GM23338 (cell line): ENCODE data around the gene PORCN. TPM values are rescaled to one million over a fixed set of nuclear protein-coding genes. Genes with fewer than 3 reads are reported as not detected.
"Not testable (repeated sequence)": the region's sequence is repeated elsewhere in the genome, so short reads cannot be mapped to it uniquely, and the experiment has no call there.

ENCODE experiments used
- ATAC-seq: fragments of 200-7000 bp; cut with Tn5 transposase; 3 replicates; pipeline ENCODE4 v1.9.1; 2020
- DNase-seq: peaks from one replicate; pipeline ENCODE4 v3.0.0-alpha.2; 2015; ENCODE audit warnings: low spot score
- H2AFZ ChIP-seq: fragments of 200-600 bp; sonication (generic); 2 replicates; pipeline ENCODE4 v1.8.0; 2016; ENCODE audit warnings: antibody characterized with exemption, mild to moderate bottlenecking, moderate library complexity
- H3F3A ChIP-seq: fragments of 200-600 bp; sonication (generic); replicated peaks from 2 replicates; pipeline ENCODE4 v1.8.0; 2017; ENCODE audit warnings: antibody characterized with exemption, mixed run types, low read depth
- H3K27ac ChIP-seq: fragments of 200-600 bp; sonication (generic); 2 replicates; pipeline ENCODE4 v1.6.1; 2016; ENCODE audit warnings: low read depth
- H3K27me3 ChIP-seq: fragments of 200-600 bp; sonication (generic); 2 replicates; pipeline ENCODE4 v1.8.0; 2016; ENCODE audit warnings: mild to moderate bottlenecking, mixed run types, moderate library complexity; ENCODE audit not compliant: insufficient read depth
- H3K36me3 ChIP-seq: fragments of 200-600 bp; sonication (generic); 2 replicates; pipeline ENCODE4 v1.8.0; 2016; ENCODE audit warnings: mild to moderate bottlenecking; ENCODE audit not compliant: insufficient read depth
- H3K4me1 ChIP-seq: fragments of 200-600 bp; sonication (generic); 2 replicates; pipeline ENCODE4 v1.8.0; 2016; ENCODE audit warnings: mild to moderate bottlenecking, moderate library complexity; ENCODE audit not compliant: insufficient read depth
- H3K4me2 ChIP-seq: fragments of 200-600 bp; sonication (generic); 2 replicates; pipeline ENCODE4 v1.7.1; 2017; ENCODE audit warnings: mixed run types
- H3K4me3 ChIP-seq: fragments of 200-600 bp; sonication (generic); 2 replicates; pipeline ENCODE4 v1.6.1; 2016; ENCODE audit warnings: mixed run types
- H3K79me2 ChIP-seq: fragments of 200-600 bp; sonication (generic); replicated peaks from 2 replicates; pipeline ENCODE4 v1.8.0; 2017; ENCODE audit warnings: mild to moderate bottlenecking; ENCODE audit not compliant: insufficient read depth
- H3K9me2 ChIP-seq: fragments of 200-600 bp; sonication (generic); 2 replicates; pipeline ENCODE4 v1.8.0; 2017; ENCODE audit not compliant: insufficient read depth
- H4K20me1 ChIP-seq: fragments of 200-600 bp; sonication (generic); replicated peaks from 2 replicates; pipeline ENCODE4 v1.8.0; 2017; ENCODE audit warnings: mild to moderate bottlenecking; ENCODE audit not compliant: insufficient read depth
- H3K27ac Mint-ChIP-seq: 2 replicates; pipeline ENCODE4 v1.8.0; 2020; ENCODE audit warnings: inconsistent platforms, mild to moderate bottlenecking, moderate library complexity, mixed read lengths
- H3K27me3 Mint-ChIP-seq: 3 replicates; pipeline ENCODE4 v1.8.0; 2022; ENCODE audit warnings: low read depth, mild to moderate bottlenecking, moderate library complexity, mixed read lengths, inconsistent platforms; ENCODE audit not compliant: insufficient read depth, poor library complexity
- H3K36me3 Mint-ChIP-seq: 3 replicates; pipeline ENCODE4 v1.8.0; 2021; ENCODE audit warnings: low read depth, mild to moderate bottlenecking, inconsistent platforms, moderate library complexity, mixed read lengths
- H3K4me1 Mint-ChIP-seq: 3 replicates; pipeline ENCODE4 v1.8.0; 2020; ENCODE audit warnings: mild to moderate bottlenecking, inconsistent platforms, mixed read lengths
- H3K4me3 Mint-ChIP-seq: 3 replicates; pipeline ENCODE4 v1.8.0; 2021; ENCODE audit warnings: moderate library complexity, mild to moderate bottlenecking, inconsistent platforms, mixed read lengths
- H3K9me3 Mint-ChIP-seq: 3 replicates; pipeline ENCODE4 v1.8.0; 2020; ENCODE audit warnings: moderate library complexity, mild to moderate bottlenecking, inconsistent platforms, mixed read lengths
- CREB1 ChIP-seq: fragments of 250-450 bp; sonication (Bioruptor Pico); IDR thresholded peaks from 2 replicates; pipeline ENCODE4 v1.5.0; 2020; ENCODE audit warnings: low read depth, mild to moderate bottlenecking, moderate library complexity
- EZH2phosphoT487 ChIP-seq: fragments of 200-600 bp; sonication (generic); IDR thresholded peaks from one replicate; pipeline ENCODE4 v1.8.1; 2018; ENCODE audit warnings: antibody characterized with exemption; ENCODE audit not compliant: unreplicated experiment
- JUNB ChIP-seq: IDR thresholded peaks from one replicate; pipeline ENCODE4 v1.6.1; 2016; ENCODE audit warnings: antibody characterized with exemption; ENCODE audit not compliant: unreplicated experiment
- NANOG ChIP-seq: IDR thresholded peaks from 2 replicates; pipeline ENCODE4 v1.6.1; 2016; ENCODE audit warnings: antibody characterized with exemption, borderline replicate concordance
- POLR2AphosphoS5 ChIP-seq: IDR thresholded peaks from 2 replicates; pipeline ENCODE4 v1.6.1; 2016; ENCODE audit warnings: antibody characterized with exemption, low read depth
- REST ChIP-seq: IDR thresholded peaks from one replicate; pipeline ENCODE4 v1.6.1; 2018; ENCODE audit warnings: antibody characterized with exemption; ENCODE audit not compliant: unreplicated experiment
- ZNF114 ChIP-seq: fragments of 250-450 bp; sonication (Bioruptor Pico); IDR thresholded peaks from 2 replicates; pipeline ENCODE4 v1.5.0; 2020; ENCODE audit warnings: mild to moderate bottlenecking, moderate library complexity
- ZNF331 ChIP-seq: fragments of 250-450 bp; sonication (Bioruptor Pico); IDR thresholded peaks from 2 replicates; pipeline ENCODE4 v1.5.0; 2020; ENCODE audit warnings: low read depth, mild to moderate bottlenecking, moderate library complexity
- ZNF462 ChIP-seq: fragments of 250-450 bp; sonication (Bioruptor Pico); IDR thresholded peaks from 2 replicates; pipeline ENCODE4 v1.5.0; 2020; ENCODE audit warnings: mild to moderate bottlenecking, moderate library complexity
- polyA plus RNA-seq: library from polyadenylated mRNA; unstranded; fragments of >200 nt; fragmentation: Nextera tagmentation; extraction: Ambion mirVana; gene quantifications from 2 replicates; pipeline ENCODE4 v1.2.1, GENCODE V29; 2016
- total RNA-seq: library from RNA; depleted of rRNA; stranded (reverse); fragments of >200 nt; shearing (Covaris generic); gene quantifications from 2 replicates; pipeline ENCODE4 v1.2.3, GENCODE V29; 2014

The PORCN gene
- total and polyA plus RNA-seq, 2 experiments from 2014 or later: 19.4 to 28.5 TPM

GRCh38 chrX:48516987-48517386, 8.2 kb downstream of the PORCN start:
- H3F3A ChIP-seq: no peaks in the 10 kb centered on the region
- no peaks in the 10 kb centered on the region for H3K79me2 ChIP-seq
- H3K4me3 Mint-ChIP-seq: no peak overlapping the region
- peaks cover 6% of the 10 kb centered on the region; the same call in 2 of the 3 replicates for H3K4me1 Mint-ChIP-seq
- no peak overlapping the region for H3K27ac ChIP-seq
- ATAC-seq: no peak
- H3K27ac Mint-ChIP-seq: no peak overlapping the region
- H3K9me3 Mint-ChIP-seq: no peaks in the 10 kb centered on the region
- H3K36me3 ChIP-seq: no peaks in the 10 kb centered on the region
- H4K20me1 ChIP-seq: no peaks in the 10 kb centered on the region
- no peak overlapping the region for H3K4me3 ChIP-seq
- DNase-seq: no peak
- no peak overlapping the region for H3K4me2 ChIP-seq
- H3K36me3 Mint-ChIP-seq: peaks cover 10% of the 10 kb centered on the region; the same call in 2 of the 3 replicates
- H3K4me1 ChIP-seq: no peaks in the 10 kb centered on the region
- H3K27me3 ChIP-seq: no peaks in the 10 kb centered on the region
- H3K9me2 ChIP-seq: no peaks in the 10 kb centered on the region
- peaks cover 8% of the 10 kb centered on the region for H3K27me3 Mint-ChIP-seq
- TF ChIP-seq CREB1 (CRISPR knock-in tag): no peak
- TF ChIP-seq ZNF114: no peak
- no peak for TF ChIP-seq ZNF331 (CRISPR knock-in tag)
- TF ChIP-seq EZH2phosphoT487: no peak
- TF ChIP-seq ZNF462 (CRISPR knock-in tag): no peak
- TF ChIP-seq NANOG: no peak
- TF ChIP-seq REST: no peak
- TF ChIP-seq JUNB: no peak
- TF ChIP-seq POLR2AphosphoS5: no peak
- no peak overlapping the region for H2AFZ ChIP-seq

GRCh38 chrX:48519481-48519880, 10.7 kb downstream of the PORCN start:
- H3K27ac ChIP-seq, H3K4me2 ChIP-seq, H3K4me3 ChIP-seq, H3K36me3 ChIP-seq, H4K20me1 ChIP-seq, H3K27ac Mint-ChIP-seq, H3K9me2 ChIP-seq, H3F3A ChIP-seq, ATAC-seq, H3K27me3 ChIP-seq, H2AFZ ChIP-seq, DNase-seq, H3K4me3 Mint-ChIP-seq, H3K9me3 Mint-ChIP-seq, H3K27me3 Mint-ChIP-seq, H3K4me1 ChIP-seq: not testable (repeated sequence)
- peaks cover 17% of the 10 kb centered on the region for H3K79me2 ChIP-seq
- peaks cover 14% of the 10 kb centered on the region for H3K36me3 Mint-ChIP-seq
- peaks cover 11% of the 10 kb centered on the region; the same call in 2 of the 3 replicates for H3K4me1 Mint-ChIP-seq
